NK-92 (cell line): Measurements from ENCODE around the gene PRMT1.

Source experiments
- DNase-seq: peaks from one replicate; lab custom pipeline; 2025; ENCODE audit not compliant: unreplicated experiment; lab: John Stamatoyannopoulos, UW

The PRMT1 gene

DNA sequence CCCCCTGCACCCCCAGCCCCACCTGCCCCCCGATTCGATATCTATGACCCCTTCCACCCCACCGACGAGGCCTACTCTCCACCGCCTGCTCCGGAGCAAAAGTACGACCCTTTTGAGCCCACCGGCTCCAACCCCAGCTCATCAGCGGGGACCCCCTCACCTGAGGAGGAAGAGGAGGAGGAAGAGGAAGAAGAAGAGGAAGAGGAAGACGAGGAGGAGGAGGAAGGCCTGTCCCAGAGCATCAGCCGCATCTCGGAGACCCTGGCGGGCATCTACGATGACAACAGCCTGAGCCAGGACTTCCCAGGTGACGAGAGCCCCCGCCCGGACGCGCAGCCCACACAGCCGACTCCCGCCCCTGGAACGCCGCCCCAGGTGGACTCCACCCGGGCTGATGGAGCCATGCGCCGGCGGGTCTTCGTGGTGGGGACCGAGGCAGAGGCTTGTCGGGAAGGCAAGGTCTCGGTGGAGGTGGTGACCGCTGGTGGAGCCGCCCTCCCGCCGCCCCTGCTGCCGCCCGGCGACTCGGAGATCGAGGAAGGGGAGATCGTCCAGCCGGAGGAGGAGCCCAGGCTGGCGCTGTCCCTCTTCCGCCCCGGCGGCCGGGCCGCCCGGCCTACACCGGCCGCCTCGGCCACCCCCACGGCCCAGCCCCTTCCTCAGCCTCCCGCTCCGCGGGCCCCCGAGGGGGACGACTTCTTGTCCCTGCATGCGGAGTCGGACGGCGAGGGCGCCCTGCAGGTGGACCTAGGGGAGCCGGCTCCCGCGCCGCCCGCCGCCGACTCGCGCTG lies 25.8 kb upstream of the PRMT1 start:
- no peak for DNase-seq

DNA sequence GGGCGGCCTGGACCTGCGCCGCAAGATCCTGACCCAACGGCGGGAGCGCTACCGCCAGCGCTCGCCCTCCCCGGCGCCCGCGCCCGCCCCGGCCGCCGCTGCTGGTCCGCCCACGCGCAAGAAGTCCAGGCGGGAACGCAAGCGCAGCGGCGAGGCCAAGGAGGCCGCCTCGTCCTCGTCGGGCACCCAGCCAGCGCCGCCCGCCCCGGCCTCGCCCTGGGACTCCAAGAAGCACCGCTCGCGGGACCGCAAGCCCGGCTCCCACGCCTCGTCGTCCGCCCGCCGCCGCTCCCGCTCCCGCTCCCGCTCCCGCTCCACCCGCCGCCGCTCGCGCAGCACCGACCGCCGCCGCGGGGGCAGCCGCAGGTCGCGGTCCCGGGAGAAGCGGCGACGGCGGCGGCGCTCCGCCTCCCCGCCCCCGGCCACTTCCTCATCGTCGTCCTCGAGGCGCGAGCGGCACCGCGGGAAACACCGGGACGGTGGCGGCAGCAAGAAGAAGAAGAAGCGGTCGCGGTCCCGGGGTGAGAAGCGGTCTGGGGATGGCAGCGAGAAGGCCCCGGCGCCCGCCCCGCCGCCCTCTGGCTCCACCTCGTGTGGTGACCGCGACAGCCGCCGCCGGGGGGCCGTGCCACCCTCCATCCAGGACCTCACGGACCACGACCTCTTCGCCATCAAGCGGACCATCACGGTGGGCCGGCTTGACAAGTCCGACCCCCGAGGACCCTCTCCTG lies 25.1 kb upstream of the PRMT1 start:
- DNase-seq, result no peak

DNA sequence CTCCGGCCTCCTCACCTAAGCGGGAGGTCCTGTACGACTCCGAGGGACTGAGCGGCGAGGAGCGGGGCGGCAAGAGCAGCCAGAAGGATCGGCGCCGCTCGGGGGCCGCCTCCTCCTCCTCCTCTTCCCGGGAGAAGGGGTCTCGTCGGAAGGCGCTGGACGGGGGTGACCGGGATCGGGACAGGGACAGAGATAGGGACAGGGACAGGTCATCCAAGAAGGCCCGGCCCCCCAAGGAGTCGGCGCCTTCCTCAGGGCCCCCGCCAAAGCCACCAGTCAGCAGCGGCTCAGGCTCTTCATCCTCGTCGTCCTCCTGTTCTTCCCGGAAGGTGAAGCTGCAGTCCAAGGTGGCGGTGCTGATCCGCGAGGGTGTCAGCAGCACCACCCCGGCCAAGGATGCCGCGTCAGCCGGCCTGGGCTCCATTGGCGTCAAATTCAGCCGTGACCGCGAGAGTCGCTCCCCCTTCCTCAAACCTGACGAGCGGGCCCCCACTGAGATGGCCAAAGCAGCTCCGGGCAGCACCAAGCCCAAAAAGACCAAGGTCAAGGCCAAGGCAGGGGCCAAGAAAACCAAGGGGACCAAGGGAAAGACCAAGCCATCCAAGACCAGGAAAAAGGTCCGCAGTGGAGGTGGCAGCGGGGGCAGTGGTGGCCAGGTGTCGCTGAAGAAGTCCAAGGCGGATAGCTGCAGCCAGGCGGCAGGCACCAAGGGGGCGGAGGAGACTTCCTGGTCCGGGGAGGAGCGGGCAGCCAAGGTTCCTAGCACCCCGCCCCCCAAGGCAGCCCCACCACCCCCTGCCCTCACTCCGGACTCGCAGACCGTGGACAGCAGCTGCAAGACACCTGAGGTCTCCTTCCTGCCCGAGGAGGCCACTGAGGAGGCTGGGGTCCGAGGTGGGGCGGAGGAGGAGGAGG lies 24.3 kb upstream of the PRMT1 start:
- no peak for DNase-seq

DNA sequence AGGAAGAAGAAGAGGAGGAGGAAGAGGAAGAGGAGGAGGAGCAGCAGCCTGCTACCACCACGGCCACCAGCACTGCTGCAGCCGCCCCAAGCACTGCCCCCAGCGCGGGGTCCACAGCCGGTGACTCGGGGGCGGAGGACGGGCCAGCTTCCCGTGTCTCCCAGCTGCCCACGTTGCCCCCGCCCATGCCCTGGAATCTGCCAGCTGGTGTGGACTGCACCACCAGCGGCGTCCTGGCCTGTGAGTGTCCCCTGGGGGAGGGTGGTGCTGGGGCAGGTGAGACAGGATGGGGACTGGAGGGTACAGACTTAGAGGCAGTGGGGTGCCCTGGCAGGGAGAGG lies 23.6 kb upstream of the PRMT1 start:
- DNase-seq, result no peak

DNA sequence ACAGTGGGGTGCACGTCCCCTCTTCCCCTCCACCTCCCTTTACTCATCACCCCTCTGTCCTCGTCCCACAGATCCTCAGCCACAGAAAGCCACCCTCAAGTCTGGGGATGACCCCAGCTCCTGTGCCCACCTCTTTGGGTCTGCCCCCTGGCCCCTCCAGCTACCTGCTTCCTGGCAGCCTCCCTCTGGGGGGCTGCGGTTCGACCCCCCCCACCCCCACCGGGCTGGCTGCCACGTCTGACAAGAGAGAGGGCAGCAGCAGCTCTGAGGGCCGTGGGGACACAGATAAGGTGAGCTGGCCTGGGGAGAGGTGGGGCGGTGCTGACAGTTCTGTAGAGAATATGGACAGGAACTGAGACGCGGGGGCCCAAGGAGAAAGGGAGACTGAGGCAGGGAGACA lies 22.5 kb upstream of the PRMT1 start:
- no peak for DNase-seq

DNA sequence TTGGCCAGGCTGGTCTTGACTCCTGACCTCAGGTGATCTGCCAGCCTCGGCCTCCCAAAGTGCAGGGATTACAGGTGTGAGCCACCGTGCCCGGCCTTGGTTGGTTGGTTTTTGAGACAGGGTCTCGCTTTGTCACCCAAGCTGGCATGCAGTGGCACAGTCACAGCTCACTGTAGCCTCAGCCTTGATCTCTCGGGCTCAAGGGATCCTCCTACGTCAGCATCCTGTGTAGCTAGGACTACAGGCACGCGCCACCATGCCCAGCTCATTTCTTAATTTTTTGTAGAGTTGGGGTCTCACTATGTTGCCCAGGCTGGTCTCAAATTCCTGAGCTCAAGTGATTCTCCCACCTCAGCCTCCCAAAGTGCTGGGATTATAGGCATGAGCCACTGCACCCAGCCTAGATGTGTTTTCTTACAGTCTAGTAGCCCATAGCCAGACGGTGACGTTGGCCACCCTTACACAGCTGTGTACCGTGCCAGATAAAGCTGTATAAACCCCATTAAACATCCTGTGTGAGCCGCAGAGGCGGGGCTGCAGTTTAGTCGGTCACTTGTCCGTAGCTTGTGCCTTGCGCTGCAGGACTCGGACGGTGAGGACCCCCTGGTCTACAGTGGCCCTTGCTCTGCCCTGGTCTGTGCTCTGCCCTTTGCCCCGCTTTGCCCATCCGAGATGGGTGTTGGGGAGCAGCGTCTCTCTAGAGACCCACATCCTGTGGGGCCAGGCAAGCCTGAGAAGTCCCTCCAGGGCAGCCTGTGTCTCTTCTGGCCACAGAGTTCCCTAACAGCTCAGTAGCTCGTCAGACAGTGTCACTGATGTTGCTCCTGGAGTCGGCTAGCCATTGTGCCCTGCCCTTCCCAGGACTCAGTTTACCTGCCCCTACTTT lies 21.3 kb upstream of the PRMT1 start:
- no peak for DNase-seq

DNA sequence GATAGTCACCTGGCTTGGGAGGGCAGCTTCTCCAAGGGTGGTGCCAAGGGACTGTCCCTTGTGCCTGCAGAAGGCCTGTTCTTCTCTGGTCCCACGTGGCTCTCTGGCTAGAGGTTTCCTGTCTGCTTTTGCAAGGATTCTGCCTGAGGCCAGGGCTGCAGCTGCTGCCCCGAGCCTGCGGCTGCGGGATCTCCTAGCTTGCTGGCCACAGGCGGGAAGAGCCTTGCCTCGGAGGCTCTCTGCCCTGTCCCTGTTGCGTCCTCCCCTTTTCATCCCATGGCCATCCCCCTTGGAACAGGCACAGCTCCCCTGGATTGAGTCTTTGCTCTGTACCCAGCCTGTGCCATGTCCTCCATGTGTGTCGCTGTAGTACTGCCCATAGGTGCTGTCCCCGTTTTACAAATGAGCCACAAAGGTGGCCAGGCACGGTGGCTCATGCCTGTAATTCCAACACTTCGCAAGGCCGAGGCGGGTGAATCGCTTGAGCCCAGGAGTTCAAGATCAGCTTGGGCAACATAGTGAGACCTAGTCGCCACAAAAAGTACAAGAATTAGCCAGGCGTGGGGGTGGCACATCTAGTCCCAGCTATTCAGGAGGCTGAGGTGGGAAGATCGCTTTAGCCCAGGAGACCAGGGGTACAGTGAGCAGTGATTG lies 20.5 kb upstream of the PRMT1 start:
- no peak for DNase-seq

DNA sequence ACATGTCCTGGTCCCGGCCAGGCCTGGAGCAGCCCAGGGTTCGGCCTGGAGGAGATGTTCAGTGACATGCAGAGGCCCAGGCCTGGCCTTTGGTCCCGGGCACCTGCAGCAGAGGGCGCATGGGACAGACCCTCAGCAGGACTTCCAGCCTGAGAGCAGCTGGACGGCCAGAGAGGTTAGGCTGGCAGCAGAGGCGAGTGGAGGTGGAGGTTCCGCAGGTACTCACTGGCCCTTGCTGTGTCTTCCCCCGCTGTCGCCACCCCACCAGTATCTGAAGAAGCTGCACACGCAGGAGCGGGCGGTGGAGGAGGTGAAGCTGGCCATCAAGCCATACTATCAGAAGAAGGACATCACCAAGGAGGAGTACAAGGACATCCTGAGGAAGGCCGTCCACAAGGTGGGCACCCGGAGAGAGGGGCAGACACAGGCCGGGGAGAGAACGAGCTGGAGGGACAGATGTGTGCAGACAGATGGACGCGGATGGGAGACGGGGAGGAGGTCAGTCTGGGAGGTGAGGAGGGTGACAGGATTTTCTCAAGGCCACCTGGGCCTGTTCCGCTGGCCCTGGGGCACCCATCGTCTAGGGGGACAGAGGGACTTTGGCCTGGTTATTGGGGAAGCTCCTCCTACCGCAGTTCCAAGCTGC lies 19.5 kb upstream of the PRMT1 start:
- no peak for DNase-seq

DNA sequence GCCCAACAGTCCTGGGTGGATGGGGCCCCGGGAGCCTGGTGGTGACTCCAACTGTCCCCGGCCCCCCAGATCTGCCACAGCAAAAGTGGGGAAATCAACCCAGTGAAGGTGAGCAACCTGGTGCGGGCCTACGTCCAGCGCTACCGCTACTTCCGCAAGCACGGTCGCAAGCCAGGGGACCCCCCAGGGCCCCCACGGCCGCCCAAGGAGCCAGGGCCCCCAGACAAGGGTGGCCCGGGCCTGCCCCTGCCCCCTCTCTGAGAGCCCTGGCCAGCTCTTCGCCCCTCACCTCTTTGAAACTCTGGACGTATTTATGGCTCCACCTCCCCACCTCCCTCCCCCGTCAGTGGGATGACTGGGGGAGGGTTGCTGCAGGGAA lies 18.9 kb upstream of the PRMT1 start:
- DNase-seq, result no peak

DNA sequence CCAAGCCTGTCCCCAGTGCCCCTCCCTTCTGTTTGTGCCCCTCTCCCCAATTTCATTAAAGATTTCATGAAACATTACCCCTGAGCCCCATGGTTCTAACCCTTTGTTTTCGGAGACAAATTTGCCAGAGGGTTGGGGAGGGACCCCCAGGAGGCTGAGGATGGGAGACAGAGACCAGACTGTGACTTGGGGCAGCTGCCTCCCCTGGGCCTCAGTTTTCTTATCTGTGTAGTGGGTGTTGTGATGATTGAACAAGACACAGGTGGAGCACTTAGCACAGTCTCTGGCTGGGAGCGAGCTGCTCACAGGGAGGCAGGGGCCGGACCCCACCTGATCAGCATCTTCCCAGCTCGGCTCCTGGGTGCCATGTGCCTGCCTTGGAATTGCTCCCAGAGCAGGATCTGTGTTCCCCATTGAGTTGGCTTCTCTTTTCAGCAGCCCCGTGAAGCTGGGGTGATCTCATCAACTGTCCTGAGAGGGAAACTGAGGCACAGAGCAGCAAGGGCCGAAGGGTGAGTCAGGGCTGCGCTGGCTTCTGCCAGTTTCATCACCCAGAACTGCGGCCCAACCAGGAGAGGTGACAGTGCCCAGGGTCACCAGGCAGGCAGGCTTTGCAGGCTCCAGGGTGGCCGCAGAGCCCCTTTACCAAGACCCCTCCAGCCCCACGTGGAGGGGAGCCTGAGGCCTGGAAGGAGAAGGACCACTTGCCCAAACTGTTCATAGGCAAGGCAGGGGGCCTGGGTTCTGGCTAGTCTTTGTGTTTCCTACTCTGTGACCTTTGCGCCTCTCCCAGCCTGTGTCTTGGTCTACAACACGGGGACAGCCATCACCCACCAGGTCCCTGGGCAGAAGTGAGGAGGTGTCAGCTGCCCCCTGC lies 18.3 kb upstream of the PRMT1 start:
- DNase-seq, result no peak

DNA sequence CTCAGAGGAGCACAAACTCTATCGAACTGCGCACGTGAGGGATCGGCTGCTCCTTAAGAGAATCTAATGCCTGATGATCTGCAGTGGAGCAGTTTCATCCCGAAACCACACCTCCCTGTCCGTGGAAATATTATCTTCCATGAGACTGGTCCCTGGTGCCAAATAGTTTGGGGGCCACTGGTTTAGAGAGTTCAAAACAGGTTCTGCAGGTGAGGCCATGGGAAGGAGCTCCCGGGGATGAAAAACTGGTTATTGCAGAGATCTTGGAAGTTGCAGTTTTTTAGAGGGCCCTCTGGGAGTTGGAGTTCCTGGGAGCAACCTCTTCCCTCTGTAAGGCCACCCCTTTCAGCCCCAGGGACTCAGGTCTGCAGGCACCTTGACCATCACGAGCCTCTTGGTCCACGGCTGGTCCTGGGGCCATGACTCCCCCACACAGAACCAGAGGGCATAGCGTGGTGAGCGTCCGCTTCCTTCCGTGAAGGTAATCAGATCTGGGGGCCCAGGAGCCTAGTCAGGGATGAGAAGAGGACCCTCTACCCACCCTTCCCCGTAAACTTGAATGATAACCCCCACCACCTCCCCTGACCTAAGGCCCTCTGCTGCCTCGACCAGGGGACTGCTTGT lies 16.6 kb upstream of the PRMT1 start:
- DNase-seq, result no peak

DNA sequence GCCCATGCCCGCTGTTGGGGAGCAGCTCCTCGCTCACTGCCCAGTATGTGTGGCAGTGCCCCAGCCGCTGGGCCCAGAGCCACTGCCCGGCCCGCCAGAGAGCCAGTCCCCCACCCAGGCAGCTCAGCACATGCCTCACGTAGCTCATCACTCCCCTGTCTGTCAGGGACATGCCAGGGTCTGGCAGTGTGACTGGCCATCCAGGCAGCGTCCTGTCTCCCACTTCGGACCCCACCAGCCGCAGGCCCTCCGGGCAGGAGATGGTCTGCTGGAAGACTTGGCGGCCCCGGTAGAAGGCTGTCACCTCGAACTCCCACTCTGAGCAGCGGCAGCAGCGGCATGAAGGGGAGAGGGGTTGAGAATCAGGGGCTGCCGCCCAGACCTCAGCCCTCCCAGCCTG lies 15.1 kb upstream of the PRMT1 start:
- DNase-seq, result no peak

DNA sequence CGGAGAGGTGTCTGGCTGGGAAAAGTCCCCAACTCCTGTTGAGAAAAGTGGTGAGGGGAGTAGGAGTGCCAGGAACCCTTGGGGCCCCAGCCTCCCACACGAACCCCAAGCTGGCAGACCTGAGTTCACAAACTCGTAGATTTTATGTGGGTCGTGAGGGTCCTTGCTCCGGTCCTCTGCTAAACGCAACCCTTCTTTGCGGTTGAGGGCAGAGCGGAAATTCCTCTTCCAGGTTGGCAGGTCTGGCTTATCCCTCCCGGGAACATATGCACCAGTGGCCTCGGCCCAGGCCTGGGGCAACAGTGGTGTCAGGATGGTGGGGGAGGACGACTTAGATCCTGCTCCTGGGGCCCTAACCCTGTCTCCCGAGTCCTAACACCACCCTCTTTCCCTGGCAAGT lies 13.8 kb upstream of the PRMT1 start:
- no peak for DNase-seq

DNA sequence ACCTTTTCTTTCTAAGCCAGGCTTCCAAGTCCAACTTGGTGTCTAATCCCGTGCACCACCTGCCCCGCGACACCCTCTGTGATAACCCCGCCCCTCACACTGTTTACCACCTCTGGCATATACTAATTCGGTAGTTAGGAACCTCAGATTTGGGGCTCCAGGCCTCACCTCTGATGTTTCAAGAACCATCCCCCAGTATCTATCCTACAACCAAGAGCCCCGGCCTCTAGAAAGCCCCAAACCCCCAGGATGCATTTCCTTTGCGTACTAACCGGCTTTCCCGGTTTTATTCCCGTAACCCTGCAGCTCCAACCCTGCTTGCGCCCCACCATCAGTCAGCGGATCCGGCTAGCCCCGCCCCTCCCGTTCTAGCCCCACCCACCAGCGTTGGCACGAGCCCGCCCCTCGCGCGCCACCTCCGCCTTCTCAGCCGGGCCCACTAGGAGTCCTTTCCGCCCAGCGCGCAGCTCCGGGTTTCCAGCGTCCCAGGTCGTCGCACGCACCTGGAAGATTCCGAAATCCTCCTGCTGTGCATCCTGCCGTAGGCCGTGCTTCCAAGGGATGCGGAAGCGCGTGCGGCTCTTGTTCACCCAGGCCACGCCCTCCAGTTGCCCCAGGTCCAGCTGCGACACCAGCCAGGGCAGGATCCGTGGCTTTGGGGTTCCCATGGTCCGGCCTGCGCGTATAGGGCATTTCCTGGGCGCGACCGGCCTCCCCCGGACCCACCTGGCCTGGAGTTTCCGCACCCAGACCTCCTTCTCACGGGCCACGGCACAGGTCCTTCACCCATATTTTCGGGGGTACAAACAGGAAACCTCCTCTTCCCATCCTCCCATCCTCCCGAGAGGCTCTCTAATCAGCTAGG lies 12.7 kb upstream of the PRMT1 start:
- peak; percentile 51 for DNase-seq

DNA sequence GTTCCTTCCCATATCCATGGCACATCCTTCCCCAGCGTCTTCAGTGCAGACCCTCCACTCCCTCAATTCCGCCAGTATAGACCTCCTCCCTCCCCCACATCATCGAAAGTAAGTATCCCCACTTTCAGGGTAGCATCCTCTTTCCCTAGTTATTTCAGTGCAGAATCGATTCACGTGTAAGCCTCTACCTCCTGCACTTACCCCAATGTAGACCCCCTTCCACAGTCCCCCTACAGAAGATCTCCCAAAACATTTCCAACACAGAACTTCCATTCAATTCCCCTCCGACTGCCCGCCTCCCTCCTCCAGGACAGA lies 12.1 kb upstream of the PRMT1 start:
- DNase-seq, result no peak

DNA sequence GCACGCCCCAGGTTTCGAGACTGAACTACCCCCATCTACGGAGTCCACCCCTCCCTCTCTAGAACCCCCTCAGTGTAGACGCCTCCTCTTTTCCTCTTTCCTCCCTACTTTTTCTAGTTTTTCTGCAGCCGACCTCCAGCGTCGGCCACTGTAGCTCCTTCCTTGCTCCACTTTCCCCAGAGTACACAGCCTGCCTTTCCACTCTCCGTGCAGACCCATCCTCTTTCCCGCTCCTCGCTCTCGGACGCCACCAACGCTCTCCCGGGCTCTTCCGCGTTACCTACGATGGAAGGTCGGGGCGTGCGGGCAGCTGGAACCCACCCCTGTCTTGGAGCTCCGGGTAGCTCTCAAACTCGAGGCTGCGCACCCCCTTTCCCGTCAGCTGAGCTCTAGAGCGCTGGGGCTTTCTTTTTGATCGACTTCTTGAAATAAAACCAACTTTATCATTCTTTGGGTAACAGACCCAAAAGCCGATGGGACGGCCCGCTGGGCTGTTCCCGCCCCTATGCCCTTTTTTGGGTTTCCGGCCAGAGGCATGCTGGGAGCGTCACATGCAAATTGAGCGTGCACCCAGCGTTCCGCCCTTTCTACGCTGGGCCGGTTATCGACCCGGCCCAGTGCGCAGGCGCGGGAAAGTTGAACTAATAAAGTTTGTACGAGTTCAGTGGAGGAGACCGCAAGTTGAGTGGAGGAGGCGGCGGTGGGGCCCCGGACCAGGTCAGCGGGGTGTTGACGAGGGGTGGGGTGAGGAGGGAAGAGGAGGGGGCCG lies 11.5 kb upstream of the PRMT1 start, which contains the start of the genes BCL2L12 and IRF3:
Gene BCL2L12 (plus strand): TSS at position 583 of the 769 bp plus-strand sequence. CDS start 760 bp downstream, outside the sequence.
Gene IRF3 (minus strand): TSS at position 507 of the 769 bp plus-strand sequence. CDS start 1,019 bp downstream, outside the sequence.
- peak; percentile 86 for DNase-seq

DNA sequence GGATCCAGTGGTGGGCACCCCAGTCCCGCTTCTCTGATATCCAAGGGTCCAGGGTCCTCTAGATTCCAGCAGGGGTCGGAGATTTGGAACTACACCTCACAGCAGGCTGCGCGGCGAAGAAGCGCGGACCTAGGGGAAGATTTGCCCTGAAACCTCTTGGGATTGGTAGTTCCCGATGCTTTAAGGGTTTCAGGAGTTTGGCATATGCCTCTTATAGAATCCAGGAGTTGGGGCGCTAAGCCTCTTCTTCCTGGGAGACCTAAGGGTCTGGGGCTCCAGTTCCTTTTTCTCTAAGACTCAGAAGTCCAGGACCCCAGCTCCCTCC lies 11.0 kb upstream of the PRMT1 start:
- no peak for DNase-seq
